ENCODE data around the gene ARL4D.
"Not testable (repeated sequence)": the region's sequence is repeated elsewhere in the genome, so short reads cannot be mapped to it uniquely, and the experiment has no call there.

The ARL4D gene

DNA sequence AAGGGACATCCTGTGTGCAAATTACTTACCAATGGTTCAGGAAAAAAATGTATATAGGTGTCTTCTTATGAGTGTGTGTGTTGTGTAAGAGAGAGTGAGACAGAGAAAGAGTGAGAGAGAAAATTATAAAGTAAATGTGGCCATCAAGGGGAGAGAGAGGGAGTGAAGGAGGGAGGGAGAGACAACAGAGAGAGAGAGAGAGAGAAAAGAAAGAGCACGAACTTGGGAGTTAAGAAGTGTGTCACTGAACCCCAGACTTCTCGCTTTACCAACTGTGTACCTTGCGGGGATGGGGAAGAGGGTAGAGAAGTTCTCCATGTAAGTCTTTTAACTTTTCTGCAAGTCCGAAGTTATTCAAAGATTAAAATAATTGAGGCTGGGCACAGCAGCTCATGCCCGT lies 28.8 kb upstream of the ARL4D start:
- no peak for DNase-seq (ENCODE audit: low read depth)

DNA sequence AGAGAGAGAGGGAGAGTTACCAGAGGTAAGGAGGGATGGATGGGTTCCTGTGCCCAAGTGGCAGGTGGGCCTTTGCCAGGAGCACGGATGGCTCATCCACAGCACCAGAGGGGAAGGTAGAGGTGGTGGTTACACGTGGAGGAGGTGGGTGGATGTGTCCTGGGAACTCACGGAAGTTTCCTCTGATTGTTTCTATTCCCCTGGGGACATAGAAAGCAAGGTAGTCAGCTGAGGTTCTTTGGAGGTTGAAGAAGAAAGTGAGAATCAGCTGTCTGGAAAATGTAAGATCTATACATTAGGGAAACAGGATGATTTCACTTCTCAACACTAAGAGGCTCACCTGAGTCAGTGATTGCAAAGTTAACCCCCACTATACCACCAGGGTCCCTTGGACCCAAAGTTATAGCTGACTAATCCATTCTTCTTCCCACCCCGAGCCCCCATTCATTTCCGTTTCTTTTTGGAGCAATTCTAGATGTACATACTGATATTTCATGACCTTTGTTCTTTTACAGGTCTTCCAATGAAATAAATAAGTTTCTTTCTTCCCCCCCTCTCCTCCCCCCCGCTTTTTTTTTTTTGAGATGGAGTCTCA lies 27.5 kb upstream of the ARL4D start:
- no peak for DNase-seq (ENCODE audit: low read depth)

DNA sequence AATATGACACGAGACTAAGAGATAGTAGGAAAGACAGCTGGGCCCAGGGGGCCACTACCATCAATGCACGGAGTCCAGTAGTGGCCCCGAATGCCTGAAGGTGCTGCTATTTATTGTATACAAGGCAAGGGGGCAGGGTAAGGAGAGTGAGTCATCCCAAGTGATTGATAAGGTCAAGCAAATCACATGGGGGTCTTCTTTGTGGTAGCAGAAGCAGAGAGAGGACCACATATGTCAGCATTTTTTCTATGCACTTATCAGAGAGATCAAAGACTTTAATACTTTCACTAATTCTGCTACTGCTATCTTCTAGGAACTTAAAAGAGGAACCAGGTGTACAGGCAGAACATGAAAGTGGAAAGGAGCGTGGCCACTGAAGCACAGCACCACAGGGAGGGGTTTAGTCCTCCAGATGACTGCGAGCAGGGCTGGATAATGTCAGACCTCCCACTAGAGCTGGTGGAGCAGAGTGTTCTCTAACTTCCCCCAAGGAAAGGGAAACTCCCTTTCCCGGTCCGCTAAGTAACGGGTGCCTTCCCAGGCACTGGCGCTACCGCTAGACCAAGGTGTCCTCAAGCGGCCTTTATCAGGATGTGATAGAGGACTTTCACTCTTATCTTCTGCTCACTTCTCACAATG lies 26.4 kb upstream of the ARL4D start:
- DNase-seq (ENCODE audit: low read depth) = no peak

GRCh38 chr17:43373356-43373755 lies 25.4 kb upstream of the ARL4D start:
- DNase-seq (ENCODE audit: low read depth) = no peak

DNA sequence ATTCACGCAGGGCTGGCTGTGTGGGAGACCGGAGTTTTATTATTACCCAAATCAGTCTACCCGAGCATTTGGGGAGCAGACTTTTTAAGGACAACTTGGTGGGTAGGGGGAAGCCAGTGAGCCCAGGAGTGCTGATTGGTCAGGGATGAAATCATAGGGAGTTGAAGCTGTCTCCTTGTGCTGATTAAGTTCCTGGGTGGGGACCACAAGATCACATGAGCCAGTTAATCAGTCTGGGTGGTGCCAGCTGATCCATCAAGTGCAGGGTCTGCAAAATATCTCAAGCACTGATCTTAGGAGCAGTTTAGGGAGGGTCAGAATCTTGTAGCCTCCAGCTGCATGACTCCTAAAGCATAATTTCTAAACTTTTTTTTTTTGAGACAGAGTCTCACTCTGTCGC lies 22.9 kb upstream of the ARL4D start:
- DNase-seq (ENCODE audit: low read depth) = not testable (repeated sequence)

DNA sequence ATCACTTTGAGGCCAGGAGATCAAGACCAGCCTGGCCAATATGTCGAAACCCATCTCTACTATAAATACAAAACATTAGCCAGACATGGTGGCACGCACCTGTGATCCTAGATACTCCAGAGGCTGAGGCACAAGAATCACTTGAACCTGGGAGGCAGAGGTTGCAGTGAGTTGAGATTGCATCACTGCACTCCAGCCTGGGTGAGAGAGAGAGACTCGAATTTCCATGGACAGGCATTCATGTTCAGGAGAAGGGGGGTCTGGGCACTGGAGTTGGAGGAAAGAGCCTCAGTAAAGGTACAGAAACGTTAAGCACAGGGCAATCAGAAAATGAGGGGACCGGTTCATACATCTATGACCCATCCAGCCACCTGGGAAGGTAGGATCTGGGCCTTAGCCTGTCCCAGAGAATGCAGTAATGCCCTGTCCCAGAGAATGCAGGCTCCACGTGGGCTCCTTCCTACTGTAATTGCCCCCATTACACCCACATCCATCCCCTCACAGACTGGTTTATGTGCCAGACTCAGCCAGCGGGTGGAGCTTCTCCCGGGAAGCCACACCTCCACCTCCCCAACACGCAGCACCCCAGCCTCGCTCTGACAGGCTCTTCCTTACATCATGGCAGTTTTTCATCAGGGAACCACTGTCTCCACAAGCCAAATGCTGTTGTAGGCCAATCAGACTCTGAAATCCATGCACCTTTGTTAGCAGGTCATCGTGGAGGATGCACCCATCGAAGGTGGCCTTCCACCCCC lies 21.6 kb upstream of the ARL4D start:
- DNase-seq (ENCODE audit: low read depth) = no peak

- no peak for DNase-seq (ENCODE audit: low read depth)
Measured at GRCh38 chr17:43378766-43379165, 20.0 kb upstream of the ARL4D start.

GRCh38 chr17:43380307-43380706 lies 18.5 kb upstream of the ARL4D start:
- no peak for DNase-seq (ENCODE audit: low read depth)

GRCh38 chr17:43381204-43381603 lies 17.6 kb upstream of the ARL4D start:
- no peak for DNase-seq (ENCODE audit: low read depth)

- no peak for DNase-seq (ENCODE audit: low read depth)
Measured at GRCh38 chr17:43381621-43382020, 17.2 kb upstream of the ARL4D start.

DNA sequence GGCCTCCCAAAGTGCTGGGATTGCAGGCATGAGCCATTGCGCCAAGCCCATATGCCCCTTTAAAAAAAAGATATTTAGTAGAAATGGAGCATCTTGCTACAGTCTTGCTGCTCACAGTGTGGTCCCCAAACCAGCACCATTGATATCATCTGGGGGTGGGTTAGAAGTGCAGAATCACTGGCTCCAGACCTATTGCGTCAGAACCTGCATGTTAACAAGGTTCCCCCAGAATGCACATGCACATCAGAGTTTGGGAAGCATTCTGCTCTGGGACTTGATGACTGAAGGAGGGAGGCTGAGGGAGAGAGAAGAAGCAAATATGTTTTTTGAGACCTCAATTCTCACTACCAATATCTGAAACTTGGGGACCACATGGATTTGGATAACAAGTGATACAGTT lies 16.0 kb upstream of the ARL4D start:
- no peak for DNase-seq (ENCODE audit: low read depth)

DNA sequence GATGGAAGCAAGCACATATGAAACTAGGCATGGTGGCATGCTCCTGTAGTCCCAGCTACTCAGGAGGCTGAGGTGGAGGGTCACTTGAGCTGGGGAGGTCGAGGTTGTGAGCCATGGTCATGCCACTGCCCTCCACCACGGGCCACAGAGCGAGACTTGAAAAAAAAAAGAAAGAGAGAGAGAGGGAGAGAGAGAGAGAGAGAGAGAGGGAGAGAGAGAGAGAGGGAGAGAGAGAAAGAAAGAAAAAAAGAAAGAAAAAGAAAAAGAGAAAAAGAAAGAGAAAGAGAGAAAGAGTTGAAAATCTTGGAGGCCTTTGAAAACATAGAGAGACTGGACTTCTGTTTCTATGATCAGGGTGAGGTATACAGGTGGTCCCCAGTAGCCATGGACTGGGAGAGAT lies 15.4 kb upstream of the ARL4D start:
- DNase-seq (ENCODE audit: low read depth) = no peak

DNA sequence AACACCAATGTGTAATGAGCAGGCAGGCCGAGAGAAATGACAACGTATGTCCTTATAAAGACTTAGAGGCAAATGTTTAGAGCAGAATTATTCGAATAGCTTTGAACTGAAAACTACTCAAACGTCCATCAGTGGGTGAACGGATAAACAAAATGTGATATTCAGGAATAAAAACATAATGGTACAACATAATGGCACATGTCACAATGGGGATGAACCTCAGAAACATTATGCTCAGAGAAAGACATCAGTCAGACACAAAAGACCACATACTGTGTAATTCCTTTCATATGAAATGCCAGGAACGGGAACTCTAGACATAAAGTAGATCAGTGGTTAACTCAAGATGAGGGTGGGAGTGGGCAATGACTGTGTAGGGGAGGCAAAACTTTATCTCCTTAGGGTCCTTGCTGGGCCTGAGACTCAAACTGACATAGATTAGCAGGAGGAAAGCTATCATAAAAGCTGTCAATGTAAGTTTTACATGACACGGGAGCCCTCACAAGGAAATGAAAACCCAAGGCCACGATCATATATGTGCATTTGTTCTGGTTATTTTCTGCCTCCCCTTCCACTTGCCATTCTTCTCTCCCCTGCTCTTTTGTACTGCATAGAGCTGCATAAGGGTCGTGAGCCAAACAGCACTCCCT lies 14.8 kb upstream of the ARL4D start:
- no peak for DNase-seq (ENCODE audit: low read depth)

DNA sequence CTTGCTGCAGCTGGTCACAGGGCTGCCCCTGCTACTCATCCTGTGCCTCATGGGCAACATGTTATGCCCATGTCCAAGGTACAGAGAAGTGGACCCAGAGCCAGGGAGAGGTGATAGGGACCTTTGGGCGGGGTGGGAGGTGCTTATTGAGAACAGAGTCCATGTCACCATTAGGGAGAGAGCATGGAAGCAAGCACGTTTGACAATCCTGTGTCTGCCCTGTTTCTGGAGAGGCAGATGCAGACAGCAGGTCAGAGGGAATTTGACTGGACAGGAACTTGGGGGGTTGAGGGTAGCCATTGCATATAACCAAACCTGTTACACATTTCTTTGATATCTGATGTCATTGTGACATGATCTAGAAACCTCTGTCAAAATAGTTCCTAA lies 14.3 kb upstream of the ARL4D start:
- DNase-seq (ENCODE audit: low read depth) = no peak

DNA sequence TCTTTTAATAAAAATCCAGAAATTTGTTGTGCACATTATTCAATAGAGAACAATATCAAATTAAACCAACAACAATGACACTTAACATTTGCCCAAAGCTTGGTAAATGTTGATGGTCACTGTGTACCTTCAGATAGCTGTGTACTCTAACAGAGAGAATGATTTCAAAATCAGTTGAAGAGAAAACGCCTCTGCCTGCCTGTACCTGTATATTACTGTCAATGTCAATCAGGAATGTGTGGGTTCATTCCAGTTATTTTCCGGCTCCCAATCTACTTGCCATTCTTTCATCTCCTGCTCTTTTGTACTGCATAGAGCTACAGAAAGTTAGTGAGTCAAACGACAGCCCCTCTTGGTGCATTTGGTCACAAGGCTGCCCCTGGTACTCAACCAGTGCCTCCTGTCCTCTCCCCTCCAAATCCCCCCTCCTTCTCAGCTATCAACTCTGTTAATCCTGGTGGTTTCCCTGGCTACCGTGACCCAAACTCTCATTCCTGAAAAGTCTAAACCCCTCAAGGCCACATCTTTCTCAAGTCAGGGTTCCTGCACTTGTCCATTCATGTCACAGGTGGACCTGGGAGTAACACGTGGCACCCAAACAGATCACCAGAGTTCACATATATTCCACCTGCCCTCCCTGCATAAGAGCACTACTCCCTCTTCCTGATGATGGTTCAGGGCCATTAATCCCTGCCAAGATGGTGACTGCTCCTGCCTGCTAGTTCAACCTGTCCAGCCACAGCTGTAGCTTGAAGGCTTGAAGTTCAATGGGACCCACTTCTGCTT lies 13.6 kb upstream of the ARL4D start:
- DNase-seq (ENCODE audit: low read depth) = no peak

DNA sequence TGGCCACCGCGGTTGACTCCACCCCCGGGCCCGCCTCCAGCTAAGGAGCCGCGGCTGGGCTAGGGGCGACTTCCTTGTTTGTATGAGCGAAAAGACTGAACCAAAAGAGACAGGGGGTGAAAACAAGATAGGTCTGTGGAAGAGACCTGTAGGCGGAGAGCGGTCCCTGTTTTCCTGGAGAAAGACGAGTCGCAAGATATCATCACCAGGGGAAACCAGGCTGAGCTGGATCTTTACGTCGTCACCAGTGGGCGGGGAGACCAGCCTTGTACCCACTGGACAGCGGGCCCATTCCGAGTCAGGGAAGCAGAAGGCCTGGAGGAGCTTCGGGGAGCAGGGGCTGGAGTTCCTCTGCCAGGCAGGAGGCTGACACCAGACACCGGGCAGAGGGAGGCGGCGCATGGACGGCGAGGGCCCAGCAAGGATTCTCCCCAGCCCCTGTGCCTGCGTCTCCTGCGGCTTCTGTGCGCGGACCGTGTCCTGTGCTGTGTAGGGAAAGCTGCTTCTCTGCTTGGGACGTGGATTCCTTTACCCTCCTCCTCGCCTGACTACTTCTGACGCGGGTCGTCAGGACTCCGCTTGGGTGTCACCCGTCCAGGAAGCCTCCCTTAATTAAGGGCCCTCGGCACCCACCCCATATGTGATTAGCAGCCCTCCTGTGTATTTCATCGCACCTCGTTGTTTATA lies 10.3 kb upstream of the ARL4D start:
- peak; percentile 81 for DNase-seq (ENCODE audit: low read depth)

GRCh38 chr17:43389046-43389947 lies 9.5 kb upstream of the ARL4D start:
- DNase-seq (ENCODE audit: low read depth) = peak; percentile 79

DNA sequence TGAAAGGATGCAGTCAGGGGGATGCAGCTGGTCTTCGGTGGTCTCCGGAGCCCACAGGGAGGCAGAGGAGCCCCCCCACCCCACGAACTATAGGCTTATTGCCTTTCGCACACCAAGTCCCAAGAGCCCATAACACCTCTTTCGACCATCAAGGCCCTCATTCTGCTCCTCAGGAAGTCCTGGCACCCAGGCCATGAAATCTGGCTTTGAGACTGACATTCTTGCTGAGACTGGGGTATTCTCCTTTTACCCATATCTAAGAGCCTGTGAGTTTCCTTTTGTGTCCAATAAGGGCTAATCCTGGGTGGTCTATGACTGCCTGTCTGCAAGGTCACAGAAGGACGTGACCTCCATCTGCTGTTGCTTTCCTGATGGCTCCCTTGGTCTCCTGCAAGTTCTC lies 6.4 kb upstream of the ARL4D start:
- no peak for DNase-seq (ENCODE audit: low read depth)

DNA sequence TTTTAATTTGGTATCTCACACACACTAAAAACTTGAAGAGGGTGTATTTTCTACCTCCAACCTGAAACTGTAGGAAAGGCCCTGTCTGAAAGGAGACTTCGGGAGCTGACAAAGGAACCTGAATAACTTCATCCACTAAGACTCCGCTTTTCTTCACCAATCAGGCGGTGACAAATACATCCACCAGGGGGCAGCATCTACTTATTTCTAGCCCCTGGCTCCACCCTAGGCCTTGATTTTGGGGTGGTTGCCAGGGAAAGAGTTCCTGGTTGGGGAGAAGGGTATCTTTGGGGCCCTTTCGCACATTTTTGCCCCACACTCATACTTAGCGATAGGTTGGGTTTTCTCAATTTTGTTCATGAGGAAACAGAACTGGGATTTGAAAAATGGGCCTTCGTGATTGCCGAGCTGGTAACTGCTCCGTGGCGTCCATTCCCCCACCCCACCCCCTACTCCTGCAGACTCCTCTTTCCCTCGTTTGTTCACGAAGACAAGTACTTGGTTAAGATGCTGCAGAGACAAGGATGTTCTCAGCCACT lies 4.8 kb upstream of the ARL4D start:
- DNase-seq (ENCODE audit: low read depth) = peak; percentile 67

- DNase-seq (ENCODE audit: low read depth) = not testable (repeated sequence)
Measured at GRCh38 chr17:43394696-43395095, 4.1 kb upstream of the ARL4D start.
